LNCaP clone FGC (cell line): ENCODE data around the gene NGEF.

Source experiments
- DNase-seq: peaks from one replicate; pipeline ENCODE4 v3.0.0-alpha.2; 2011; ENCODE audit warnings: low read depth
- H3K4me3 ChIP-seq: 2 replicates; pipeline ENCODE4 v1.5.1; 2011; ENCODE audit warnings: mild to moderate bottlenecking, low read depth, low read length, control low read depth
- CTCF ChIP-seq: IDR thresholded peaks from 2 replicates; pipeline ENCODE4 v1.5.1; 2012; ENCODE audit warnings: mild to moderate bottlenecking; ENCODE audit not compliant: control insufficient read depth, insufficient read depth; ENCODE audit errors: extremely low read depth

Gene NGEF

DNA sequence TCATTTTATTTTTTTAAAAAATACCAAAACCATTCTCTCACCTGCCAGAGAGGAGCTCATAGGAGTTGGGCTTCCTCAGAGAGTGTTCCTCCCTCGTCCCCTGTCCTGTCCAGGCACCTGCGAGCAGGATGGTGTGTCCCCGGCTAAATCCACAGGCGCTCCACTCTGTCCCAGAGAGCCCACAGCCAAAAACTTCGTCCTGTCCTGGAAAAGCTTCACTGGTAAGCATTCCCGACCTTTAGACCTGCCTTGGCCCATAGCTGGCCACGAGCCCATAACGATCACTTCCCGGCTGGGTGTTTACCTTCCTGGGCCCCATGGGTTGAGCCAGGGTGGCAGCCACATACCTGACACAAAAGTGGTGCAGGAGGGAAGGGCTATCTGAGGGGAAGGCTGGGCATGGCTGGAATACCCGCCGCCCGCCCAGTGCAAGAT lies at the start of gene NGEF:
NGEF (minus strand) TSS at position 230 of the 435 bp plus-strand sequence. CDS start 38,366 bp downstream, outside the sequence.
- H3K4me3 ChIP-seq: no peak within 1 kb of the TSS
- no peak for TF ChIP-seq CTCF

GRCh38 chr2:233062451-233062850 lies 49.4 kb upstream of the NGEF start:
- TF ChIP-seq CTCF: no peak
- no peak for DNase-seq
- no peak overlapping the region for H3K4me3 ChIP-seq

More for the DNA sequence above, at the start of gene NGEF:
- no peak for DNase-seq

DNA sequence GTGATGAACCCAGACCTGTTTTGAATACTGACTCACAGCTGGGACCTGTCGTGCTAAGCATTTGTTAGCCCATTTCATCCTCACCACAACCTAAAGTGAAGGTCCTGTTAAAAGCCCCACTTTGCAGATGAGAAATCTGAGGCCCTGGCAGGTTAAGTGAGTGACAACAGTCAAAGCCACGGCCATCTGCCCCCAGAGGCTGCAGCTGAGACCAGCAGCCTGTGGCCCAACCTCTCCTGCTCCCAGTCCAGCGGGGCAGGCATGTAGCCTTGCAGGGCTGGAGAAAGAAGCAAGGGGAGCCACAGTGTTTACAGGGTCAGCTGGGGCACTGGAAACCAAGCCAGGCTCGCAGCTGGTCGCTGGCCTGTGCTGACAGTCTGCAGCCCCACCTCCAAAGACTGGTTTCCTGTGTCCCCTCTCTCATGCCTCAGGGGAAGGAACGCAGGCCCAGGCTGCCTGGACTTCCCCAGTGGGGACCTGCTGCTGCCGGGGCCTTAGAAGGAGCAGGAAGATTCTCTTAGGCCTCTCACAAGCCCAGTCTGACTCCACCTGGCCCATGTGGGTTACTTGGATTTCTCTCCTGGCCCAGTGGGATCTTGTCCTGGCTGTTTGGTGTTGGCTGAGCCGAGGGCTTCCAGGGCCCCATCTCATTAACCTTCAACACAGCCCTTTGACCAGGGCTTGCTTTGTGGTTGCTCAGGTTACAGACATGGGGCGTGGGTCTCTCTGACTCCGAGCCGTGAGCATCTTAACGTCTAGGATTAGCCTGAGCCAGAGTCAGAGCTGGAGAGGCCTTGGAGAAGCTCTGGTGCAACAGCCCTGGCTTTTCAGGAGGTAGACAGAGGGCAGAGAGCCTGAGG lies 48.8 kb upstream of the NGEF start:
- no peak overlapping the region for H3K4me3 ChIP-seq
- no peak for DNase-seq
- TF ChIP-seq CTCF: no peak

DNA sequence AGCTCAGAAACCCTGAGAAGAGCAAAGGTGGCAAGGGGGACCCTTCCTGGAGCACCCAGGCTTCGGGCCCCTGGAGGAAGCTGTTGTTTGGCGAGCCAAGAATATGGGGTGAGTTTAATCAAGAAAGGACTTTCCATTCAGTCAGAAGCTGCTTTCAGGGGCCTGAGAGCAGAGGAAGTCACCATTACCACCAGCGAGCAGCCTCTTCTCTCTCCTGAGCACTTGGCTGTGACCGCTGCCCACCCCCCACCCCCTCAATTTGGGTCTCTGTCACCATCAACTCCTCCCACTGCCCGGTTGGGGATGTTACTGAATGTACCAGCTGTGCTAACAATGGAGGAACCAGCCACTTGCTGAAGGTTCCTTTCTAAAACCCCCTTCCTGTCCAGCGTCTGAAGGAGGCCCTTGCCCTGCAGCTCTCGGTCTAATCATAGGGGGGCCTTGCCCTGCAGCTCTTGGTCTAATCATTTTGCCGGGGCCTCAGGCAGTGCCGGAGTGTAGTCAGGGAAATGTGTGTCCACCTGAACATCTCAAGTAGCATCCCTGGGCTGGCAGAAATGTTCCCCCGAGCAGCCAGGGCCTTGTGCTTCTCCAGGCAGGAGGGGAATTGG lies 48.0 kb upstream of the NGEF start:
- TF ChIP-seq CTCF: no peak
- no peak overlapping the region for H3K4me3 ChIP-seq
- no peak for DNase-seq

DNA sequence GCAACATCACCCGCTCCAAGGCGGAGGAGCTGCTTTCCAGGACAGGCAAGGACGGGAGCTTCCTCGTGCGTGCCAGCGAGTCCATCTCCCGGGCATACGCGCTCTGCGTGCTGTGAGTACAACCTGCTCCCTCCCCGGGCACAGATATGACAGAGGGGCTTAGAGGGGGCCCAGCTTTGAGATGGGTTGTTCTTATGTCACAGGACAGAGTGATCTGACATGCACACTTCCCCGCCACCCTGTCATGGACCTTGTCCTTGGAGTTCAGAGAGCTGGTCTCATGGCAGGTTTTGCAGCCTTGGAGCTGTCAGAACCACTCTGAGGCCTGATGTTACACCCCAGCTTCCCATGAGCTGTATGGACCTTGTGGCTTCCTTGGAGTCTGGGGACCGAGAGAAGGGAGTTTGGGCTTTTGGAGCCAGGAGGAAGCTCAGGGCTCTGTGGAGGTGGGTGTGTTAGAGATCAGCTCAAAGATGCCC lies 47.5 kb upstream of the NGEF start:
- no peak for DNase-seq
- TF ChIP-seq CTCF: no peak
- no peak overlapping the region for H3K4me3 ChIP-seq

DNA sequence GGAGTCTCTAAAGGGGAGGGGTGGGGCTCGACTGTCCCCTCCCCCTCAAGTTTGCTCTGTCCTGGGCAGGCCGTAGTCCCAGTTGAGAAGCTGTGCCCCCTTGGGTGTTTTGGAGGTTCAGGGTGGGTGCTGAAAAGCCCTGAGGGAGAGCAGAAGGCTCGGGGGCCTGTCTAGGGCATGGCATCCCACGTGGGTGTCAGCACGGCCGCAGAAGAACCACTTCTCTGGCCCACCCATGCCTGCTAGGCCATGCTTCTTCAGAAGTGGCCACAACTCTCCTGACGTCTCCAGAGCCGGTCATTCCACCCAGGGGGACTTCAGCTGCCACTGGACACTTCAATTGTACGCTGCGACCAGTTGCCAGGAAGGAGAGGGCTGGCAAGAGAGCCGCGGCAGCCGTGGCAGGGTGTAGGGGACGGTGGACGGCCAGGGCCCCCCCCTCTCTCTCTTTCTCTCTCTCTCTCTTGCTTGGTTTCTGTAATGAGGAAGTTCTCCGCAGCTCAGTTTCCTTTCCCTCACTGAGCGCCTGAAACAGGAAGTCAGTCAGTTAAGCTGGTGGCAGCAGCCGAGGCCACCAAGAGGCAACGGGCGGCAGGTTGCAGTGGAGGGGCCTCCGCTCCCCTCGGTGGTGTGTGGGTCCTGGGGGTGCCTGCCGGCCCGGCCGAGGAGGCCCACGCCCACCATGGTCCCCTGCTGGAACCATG lies 46.9 kb upstream of the NGEF start, which contains the start of gene INPP5D:
INPP5D (plus strand) TSS at position 546 of the 704 bp plus-strand sequence; CDS start at position 683, 137 bp downstream.
- TF ChIP-seq CTCF: no peak
- no peak for DNase-seq
- H3K4me3 ChIP-seq: no peak within 1 kb of the TSS
